A673 (cell line): ENCODE data around the gene CHD2. TPM values are rescaled to one million over a fixed set of nuclear protein-coding genes. Genes with fewer than 3 reads are reported as not detected.

Experiments
- Bru-seq: library from RNA; stranded (reverse); fragments of 400-500 nt; gene quantifications from one replicate; lab custom pipeline; 2021; lab: Mats Ljungman, UMichigan
- BruChase-seq, 2 experiments: library from RNA; stranded (reverse); fragments of 400-500 nt; gene quantifications; one replicate each; lab custom pipeline; 2021; lab: Mats Ljungman, UMichigan
- BruUV-seq: library from RNA; stranded (reverse); fragments of 400-500 nt; replicated peaks from 2 replicates; lab custom pipeline; 2021; lab: Mats Ljungman, UMichigan
- CTCF ChIA-PET: fragments of 300-600 bp; sonication (Branson Sonifier 250); formaldehyde crosslinking; loops from one replicate; lab custom pipeline; 2022; ENCODE audit warnings: antibody characterized with exemption; lab: Charles Lee
- POLR2A ChIA-PET: fragments of 300-600 bp; sonication (Branson Sonifier 250); formaldehyde crosslinking; loops from one replicate; lab custom pipeline; 2022; ENCODE audit warnings: antibody characterized with exemption; ENCODE audit not compliant: low non-redundant PET; lab: Charles Lee
- DNase-seq: peaks from one replicate; pipeline ENCODE4 v3.0.0-alpha.2; 2015; ENCODE audit warnings: low spot score
- H3K27ac ChIP-seq: fragments of 200-600 bp; sonication (generic); 2 replicates; pipeline ENCODE4 v1.5.1; 2016; ENCODE audit warnings: mixed run types, low read depth, mild to moderate bottlenecking, mixed read lengths, antibody characterized with exemption, low read length; ENCODE audit not compliant: poor library complexity, severe bottlenecking
- H3K27me3 ChIP-seq: fragments of 200-600 bp; sonication (generic); replicated peaks from 2 replicates; pipeline ENCODE4 v1.6.1; 2017; ENCODE audit warnings: mixed run types, low read depth, mild to moderate bottlenecking, mixed read lengths, antibody characterized with exemption, low read length; ENCODE audit not compliant: insufficient read depth, poor library complexity
- H3K36me3 ChIP-seq: fragments of 200-600 bp; sonication (generic); 2 replicates; pipeline ENCODE4 v1.6.1; 2016; ENCODE audit warnings: mixed run types, mild to moderate bottlenecking, mixed read lengths, antibody characterized with exemption, low read length; ENCODE audit not compliant: insufficient read depth, poor library complexity, severe bottlenecking
- H3K4me1 ChIP-seq: fragments of 200-600 bp; sonication (generic); 2 replicates; pipeline ENCODE4 v1.6.1; 2017; ENCODE audit warnings: mixed run types, mild to moderate bottlenecking, mixed read lengths, antibody characterized with exemption, low read length; ENCODE audit not compliant: insufficient read depth, poor library complexity, severe bottlenecking
- H3K4me3 ChIP-seq: fragments of 200-600 bp; sonication (generic); 2 replicates; pipeline ENCODE4 v1.5.1; 2016; ENCODE audit warnings: low read depth, mixed run types, mild to moderate bottlenecking, mixed read lengths, low read length; ENCODE audit not compliant: poor library complexity, severe bottlenecking
- H3K9me3 ChIP-seq: fragments of 200-600 bp; sonication (generic); 2 replicates; pipeline ENCODE4 v1.6.1; 2016; ENCODE audit warnings: mixed run types, low read depth, mild to moderate bottlenecking, mixed read lengths, antibody characterized with exemption, low read length; ENCODE audit not compliant: poor library complexity, severe bottlenecking
- CTCF ChIP-seq: fragments of 300-800, 200-600 bp; sonication (generic); conservative IDR thresholded peaks from 2 replicates; pipeline ENCODE4 v1.5.1; 2017; ENCODE audit warnings: low read depth, mild to moderate bottlenecking, antibody characterized with exemption, low read length, moderate library complexity, mixed read lengths
- EZH2 ChIP-seq: fragments of 200-600 bp; sonication (generic); IDR thresholded peaks from 2 replicates; pipeline ENCODE4 v1.6.1; 2017; ENCODE audit warnings: borderline replicate concordance, low read depth, mild to moderate bottlenecking, mixed read lengths, antibody characterized with exemption, low read length; ENCODE audit not compliant: poor library complexity, severe bottlenecking
- intact Hi-C: fragments of 100-400 bp; cut with micrococcal nuclease; formaldehyde crosslinking; loops from one replicate; pipeline ENCODE4 v1.10.0; 2022; ENCODE audit not compliant: unreplicated experiment
- long read RNA-seq: library from polyadenylated mRNA; stranded (forward); transcript quantifications from one replicate; pipeline ENCODE4 v2.0.0, GENCODE V29; 2022
- total RNA-seq: library from RNA; stranded (reverse); gene quantifications from 2 replicates; pipeline ENCODE4 v1.2.3, GENCODE V29; 2021

Gene CHD2
- total RNA-seq (75.7 and 78.0 TPM in 2 replicates), Bru-seq, nascent RNA (percentile 97 among the genes with signal in this experiment), BruChase-seq, experiment 1, labeled RNA remaining after a 2-hour chase (percentile 94 among the genes with signal in this experiment), BruChase-seq, experiment 2, labeled RNA remaining after a 6-hour chase (percentile 90 among the genes with signal in this experiment)
- long read RNA-seq, transcript CHD2-202 (13 exons, 2,221 nt): major isoform, 6 of 29 reads
- long read RNA-seq, partial matches to known transcripts: 13 of 29 reads
- long read RNA-seq, other reads (novel, unspliced or antisense): 7 of 29 reads

DNA sequence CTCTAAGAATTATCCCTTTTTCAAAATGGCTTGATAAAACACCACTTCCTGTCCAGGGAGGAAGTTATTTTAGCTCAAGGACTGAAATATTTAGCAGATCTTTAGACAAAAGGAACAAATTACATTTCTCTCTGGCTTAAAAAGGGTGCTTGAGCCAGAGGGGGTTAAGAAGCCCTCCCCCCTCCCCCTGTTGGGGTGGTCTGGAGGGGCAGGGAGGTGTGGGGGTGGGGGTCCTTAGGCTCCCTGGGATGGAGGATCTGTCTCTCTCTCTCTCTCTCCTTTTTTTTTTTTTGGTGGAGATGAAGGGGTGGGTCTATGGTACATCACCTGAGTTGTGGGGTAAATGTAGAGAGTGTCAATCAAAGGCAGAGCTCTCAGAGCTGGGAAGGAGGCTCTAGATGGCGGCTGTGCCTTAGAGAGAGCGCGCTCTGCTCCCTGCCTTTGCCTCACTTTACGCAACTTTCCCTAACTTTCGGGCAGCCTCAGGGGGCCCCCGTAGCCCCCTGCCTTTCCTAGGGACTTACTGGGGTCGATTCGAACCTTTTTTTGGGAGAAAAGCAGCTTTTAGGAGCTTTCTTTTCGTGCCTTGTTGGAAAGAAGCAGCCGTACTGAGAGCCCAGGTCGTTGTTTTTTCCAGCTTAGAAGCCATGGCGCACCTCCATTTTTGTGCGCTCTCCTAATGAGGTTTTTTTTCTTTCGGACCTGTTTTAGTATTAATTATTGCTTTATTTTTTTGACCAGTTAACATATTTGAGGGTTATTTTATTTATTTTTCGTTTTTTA, at the start of gene CHD2:
TSS of gene CHD2 (plus strand) at position 377 of the 783 bp plus-strand sequence. CDS start 914 bp downstream, outside the sequence.
- H3K4me1 ChIP-seq: peaks cover 7% of the 10 kb centered on the region
- peak within 1 kb of the TSS; percentile 99 for H3K27ac ChIP-seq
- POLR2A ChIA-PET: interaction anchor here (0.9 to 2.4 kb wide), 2 partner anchors 18 to 80 kb away, joined by 4 to 19 read pairs; no protein-coding TSS in a partner anchor
- H3K36me3 ChIP-seq: peaks cover 64% of the 10 kb centered on the region
- H3K4me3 ChIP-seq: peak within 1 kb of the TSS; percentile 68
- H3K27me3 ChIP-seq: no peaks in the 10 kb centered on the region
- intact Hi-C loops: loop anchor here (2.0 to 5.0 kb wide), 2 partner anchors 17 to 93 kb away; no protein-coding TSS in a partner anchor
- peak; percentile 91 for DNase-seq
- TF ChIP-seq EZH2 (no peak), CTCF (no peak)
- no peaks in the 10 kb centered on the region for H3K9me3 ChIP-seq
- BruUV-seq: no TSS peak
- CTCF ChIA-PET: interaction anchor here (0.6 to 1.3 kb wide), 3 partner anchors 10 to 103 kb away, joined by 3 to 5 read pairs (median 4); no protein-coding TSS in a partner anchor

DNA sequence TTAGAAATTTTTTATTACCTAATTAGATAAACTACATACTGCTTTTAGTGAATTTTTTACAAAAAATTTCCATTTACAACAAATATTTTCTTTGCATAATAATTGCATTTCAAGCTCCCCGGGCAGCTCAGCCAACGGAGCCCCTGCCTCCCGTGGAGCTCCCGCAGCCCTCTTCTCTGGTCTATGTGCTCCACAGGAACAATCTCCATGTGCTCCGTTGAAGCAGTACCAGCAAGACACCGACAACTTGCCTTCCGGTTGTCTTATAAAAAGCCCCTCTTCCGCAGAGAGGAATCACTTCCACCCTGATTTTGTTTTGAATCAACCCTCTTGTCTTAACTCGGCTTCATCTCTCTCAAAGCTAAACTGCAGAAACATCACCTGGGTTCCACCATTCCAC, 46.9 kb upstream of the CHD2 start:
- TF ChIP-seq CTCF: no peak
- TF ChIP-seq EZH2: no peak
- no peaks in the 10 kb centered on the region for H3K36me3 ChIP-seq
- no peak overlapping the region for H3K27ac ChIP-seq
- H3K9me3 ChIP-seq: no peaks in the 10 kb centered on the region
- H3K4me1 ChIP-seq: peaks cover 11% of the 10 kb centered on the region
- BruUV-seq: no TSS peak
- H3K27me3 ChIP-seq: no peaks in the 10 kb centered on the region
- no peak overlapping the region for H3K4me3 ChIP-seq
- intact Hi-C loops: no loop called here
- ChIA-PET CTCF (interaction anchor here (0.6 kb wide), 1 partner anchor 126 kb away, joined by 3 read pairs; no protein-coding TSS in a partner anchor), POLR2A (interaction anchor here (0.6 to 1.0 kb wide), 2 partner anchors 29 to 176 kb away, joined by 3 to 5 read pairs; no protein-coding TSS in a partner anchor)
- DNase-seq: peak; percentile 59

DNA sequence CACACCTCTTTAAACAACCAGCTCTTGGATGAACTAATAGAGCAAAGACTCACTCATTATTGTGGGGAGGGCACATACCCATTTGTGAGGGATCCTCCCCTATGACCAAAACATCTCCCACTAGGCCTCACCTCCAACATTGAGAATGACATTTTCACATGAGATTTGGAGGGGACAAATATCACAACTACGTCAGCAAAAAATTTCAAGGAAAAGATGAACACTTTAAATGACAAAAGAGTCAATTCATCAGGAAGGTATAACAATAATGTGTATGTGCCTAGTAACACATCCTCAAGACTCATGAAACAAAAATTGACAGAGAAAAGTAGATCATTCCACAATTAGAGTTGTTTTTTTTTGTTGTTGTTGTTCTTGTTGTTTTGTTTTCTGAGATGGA, 38.4 kb upstream of the CHD2 start:
- intact Hi-C loops: no loop called here
- POLR2A ChIA-PET: no interaction called here
- Histone ChIP-seq H3K4me3 (no peak overlapping the region), H3K36me3 (no peaks in the 10 kb centered on the region), H3K4me1 (no peaks in the 10 kb centered on the region), H3K27ac (no peak overlapping the region), H3K27me3 (no peaks in the 10 kb centered on the region), H3K9me3 (peaks cover 10% of the 10 kb centered on the region)
- no peak for DNase-seq
- no TSS peak for BruUV-seq
- CTCF ChIA-PET: no interaction called here
- TF ChIP-seq EZH2 (no peak), CTCF (no peak)
